Hepatic stellate cell (primary cell): ENCODE results near the gene NUP54.

Experiments
- DNase-seq: peaks from one replicate; pipeline ENCODE4 v3.0.0; 2011; ENCODE audit warnings: low spot score

Gene NUP54

GRCh38 chr4:76148142-76148865 is at the start of gene NUP54:
Gene NUP54 (minus strand): TSS chr4:76148397. CDS start chr4:76148374, 23 bp downstream.
- DNase-seq, result peak; percentile 89

- DNase-seq, result no peak
These were observed 49.0 kb upstream of the NUP54 start for GRCh38 chr4:76197031-76197743.

GRCh38 chr4:76196376-76196775 is 48.2 kb upstream of the NUP54 start:
- DNase-seq, result no peak

GRCh38 chr4:76195326-76195725 is 47.1 kb upstream of the NUP54 start:
- no peak for DNase-seq

- peak; percentile 73 for DNase-seq
These were observed 46.1 kb upstream of the NUP54 start for GRCh38 chr4:76194325-76194724.

GRCh38 chr4:76192236-76192635 is 44.0 kb upstream of the NUP54 start:
- DNase-seq, result no peak

GRCh38 chr4:76188557-76188956 is 40.4 kb upstream of the NUP54 start:
- DNase-seq, result no peak

GRCh38 chr4:76188149-76188548 is 40.0 kb upstream of the NUP54 start:
- DNase-seq, result no peak

GRCh38 chr4:76187152-76187551 is 39.0 kb upstream of the NUP54 start:
- no peak for DNase-seq

GRCh38 chr4:76182463-76182862 is 34.3 kb upstream of the NUP54 start:
- no peak for DNase-seq

GRCh38 chr4:76179398-76180318 is 31.5 kb upstream of the NUP54 start:
- peak; percentile 64 for DNase-seq

- DNase-seq, result no peak
These were observed 30.1 kb upstream of the NUP54 start for GRCh38 chr4:76178296-76178695.

GRCh38 chr4:76177709-76178108 is 29.5 kb upstream of the NUP54 start:
- DNase-seq, result no peak

- DNase-seq, result no peak
These were observed 27.1 kb upstream of the NUP54 start for GRCh38 chr4:76175336-76175735.

GRCh38 chr4:76174216-76174615 is 26.0 kb upstream of the NUP54 start:
- DNase-seq, result no peak

- DNase-seq, result no peak
These were observed 20.5 kb upstream of the NUP54 start for GRCh38 chr4:76168688-76169087.

- no peak for DNase-seq
These were observed 18.3 kb upstream of the NUP54 start for GRCh38 chr4:76166480-76166879.

- DNase-seq, result no peak
These were observed 12.2 kb upstream of the NUP54 start for GRCh38 chr4:76160355-76160754.

GRCh38 chr4:76156635-76157034 is 8.4 kb upstream of the NUP54 start:
- DNase-seq, result no peak

- no peak for DNase-seq
These were observed 7.8 kb upstream of the NUP54 start for GRCh38 chr4:76155979-76156378.

- no peak for DNase-seq
These were observed 5.2 kb upstream of the NUP54 start for GRCh38 chr4:76153356-76153755.

- DNase-seq, result peak; percentile 64
These were observed 599 bp downstream of the NUP54 start for GRCh38 chr4:76147454-76148141.
